Liver (tissue), 9 donors: Measurements from ENCODE around the gene STT3B. TPM values are rescaled to one million over a fixed set of nuclear protein-coding genes. Genes with fewer than 3 reads are reported as not detected.

Experiments
- DNase-seq: peaks from one replicate; pipeline ENCODE4 v3.0.0-alpha.2; 2017; ENCODE audit warnings: low spot score
- H3K27ac ChIP-seq, 2 donors: one replicate each; pipeline ENCODE4 v1.7.0; 2013; ENCODE audit warnings: inconsistent platforms in 2 of 2, low read length in 2 of 2, control low read depth in 1 of 2, low read depth in 1 of 2, mild to moderate bottlenecking in 1 of 2
- H3K27me3 ChIP-seq, 4 donors: one replicate each; pipeline versions ENCODE4 v1.6.1 to v1.7.0; 2013; ENCODE audit warnings: low read length in 3 of 4, inconsistent platforms in 1 of 4, mild to moderate bottlenecking in 1 of 4, moderate library complexity in 1 of 4; ENCODE audit not compliant: control insufficient read depth in 4 of 4, insufficient read depth in 4 of 4
- H3K36me3 ChIP-seq, 4 donors: one replicate each; pipeline versions ENCODE4 v1.6.1 to v1.7.0; 2013; ENCODE audit warnings: low read length in 3 of 4, mild to moderate bottlenecking in 3 of 4, low read depth in 1 of 4, moderate library complexity in 1 of 4; ENCODE audit not compliant: control insufficient read depth in 4 of 4, insufficient read depth in 3 of 4
- H3K4me1 ChIP-seq, 4 donors: one replicate each; pipeline versions ENCODE4 v1.6.1 to v1.7.0; 2013; ENCODE audit warnings: low read length in 3 of 4, mild to moderate bottlenecking in 3 of 4, moderate library complexity in 1 of 4; ENCODE audit not compliant: control insufficient read depth in 4 of 4, insufficient read depth in 4 of 4
- H3K4me3 ChIP-seq, 3 donors: one replicate each; pipeline versions ENCODE4 v1.6.1 to v1.7.0; 2013; ENCODE audit warnings: low read length in 3 of 3, control low read depth in 1 of 3, low read depth in 1 of 3, mild to moderate bottlenecking in 1 of 3
- H3K9ac ChIP-seq, 2 donors: one replicate each; pipeline ENCODE4 v1.7.0; 2013; ENCODE audit warnings: low read length in 2 of 2, mild to moderate bottlenecking in 2 of 2, moderate library complexity in 2 of 2, control low read depth in 1 of 2, low read depth in 1 of 2
- H3K9me3 ChIP-seq, 4 donors: one replicate each; pipeline versions ENCODE4 v1.6.1 to v1.7.0; 2013; ENCODE audit warnings: low read length in 3 of 4; ENCODE audit not compliant: control insufficient read depth in 4 of 4
- ATF3 ChIP-seq: IDR thresholded peaks from 2 replicates; pipeline ENCODE4 v1.6.1; 2016; ENCODE audit warnings: antibody characterized with exemption
- CTCF ChIP-seq: fragments of 150-350 bp; IDR thresholded peaks from 2 replicates; pipeline ENCODE4 v1.5.1; 2017; ENCODE audit warnings: improper control_type of control experiment, low read depth, low read length; ENCODE audit not compliant: missing input control
- EGR1 ChIP-seq, 2 donors: IDR thresholded peaks; 2 replicates each; pipeline ENCODE4 v1.6.1; 2016 to 2018; ENCODE audit warnings: antibody characterized with exemption in 2 of 2, low read depth in 2 of 2
- FOXA1 ChIP-seq: IDR thresholded peaks from 2 replicates; pipeline ENCODE4 v1.6.1; 2016; ENCODE audit warnings: antibody characterized with exemption
- FOXA2 ChIP-seq: IDR thresholded peaks from 2 replicates; pipeline ENCODE4 v1.6.1; 2016; ENCODE audit warnings: antibody characterized with exemption
- GABPA ChIP-seq, 2 donors: IDR thresholded peaks in 1 of 2; conservative IDR thresholded peaks in 1 of 2; 2 replicates each; pipeline ENCODE4 v1.6.1; 2016; ENCODE audit warnings: antibody characterized with exemption in 2 of 2, mild to moderate bottlenecking in 1 of 2, moderate library complexity in 1 of 2
- HNF4A ChIP-seq, 2 donors: conservative IDR thresholded peaks; 2 replicates each; pipeline ENCODE4 v1.6.1; 2016; ENCODE audit warnings: antibody characterized with exemption in 2 of 2, mild to moderate bottlenecking in 2 of 2
- HNF4G ChIP-seq: IDR thresholded peaks from 2 replicates; pipeline ENCODE4 v1.6.1; 2016; ENCODE audit warnings: antibody characterized with exemption
- JUND ChIP-seq, 2 donors: IDR thresholded peaks; 2 replicates each; pipeline ENCODE4 v1.6.1; 2016; ENCODE audit warnings: antibody characterized with exemption in 2 of 2
- MAX ChIP-seq: IDR thresholded peaks from 2 replicates; pipeline ENCODE4 v1.6.1; 2016; ENCODE audit warnings: antibody characterized with exemption
- NR2F2 ChIP-seq: IDR thresholded peaks from 2 replicates; pipeline ENCODE4 v1.6.1; 2016; ENCODE audit warnings: antibody characterized with exemption
- RAD21 ChIP-seq, 2 donors: IDR thresholded peaks; 2 replicates each; pipeline ENCODE4 v1.6.1; 2016; ENCODE audit warnings: antibody characterized with exemption in 2 of 2, mild to moderate bottlenecking in 2 of 2
- REST ChIP-seq: IDR thresholded peaks from 2 replicates; pipeline ENCODE4 v1.6.1; 2016; ENCODE audit warnings: antibody characterized with exemption, mild to moderate bottlenecking
- RXRA ChIP-seq, 2 donors: IDR thresholded peaks; 2 replicates each; pipeline ENCODE4 v1.6.1; 2017 to 2018; ENCODE audit warnings: antibody characterized with exemption in 2 of 2, mild to moderate bottlenecking in 1 of 2
- SP1 ChIP-seq: IDR thresholded peaks from 2 replicates; pipeline ENCODE4 v1.6.1; 2018; ENCODE audit warnings: antibody characterized with exemption, mild to moderate bottlenecking
- TAF1 ChIP-seq: conservative IDR thresholded peaks from 2 replicates; pipeline ENCODE4 v1.6.1; 2016; ENCODE audit warnings: antibody characterized with exemption, mild to moderate bottlenecking
- YY1 ChIP-seq: IDR thresholded peaks from 2 replicates; pipeline ENCODE4 v1.6.1; 2016; ENCODE audit warnings: antibody characterized with exemption, mild to moderate bottlenecking
- ZBTB33 ChIP-seq: IDR thresholded peaks from 2 replicates; pipeline ENCODE4 v1.6.1; 2016; ENCODE audit warnings: antibody characterized with exemption
- WGBS: extraction: QIAGEN DNeasy Blood & Tissue Kit; methylation state at CpG from one replicate; pipeline ENCODE4 v1.1.7; 2013; 5-methylcytosine and 5-hydroxymethylcytosine counted together
- polyA plus RNA-seq, 2 donors: library from polyadenylated mRNA; stranded (reverse) in 1 of 2; unstranded in 1 of 2; fragments of 200-250 nt in 1 of 2; fragments of >200 nt in 1 of 2; fragmentation: Nextera tagmentation in 1 of 2; extraction: Ambion mirVana in 1 of 2; gene quantifications; one replicate each; pipeline versions ENCODE4 v1.2.1 to v1.2.3, GENCODE V29; 2013 to 2015
- total RNA-seq, 2 donors: library from RNA; depleted of rRNA; stranded (reverse); fragments of >200 nt; gene quantifications; one replicate each; pipeline ENCODE4 v1.2.3, GENCODE V29; 2014
- donor health status: healthy.
- donor health status: healthy.
- donor health status: healthy.
- donor health status: healthy.
- donor health status: healthy.

STT3B gene
- total and polyA plus RNA-seq, 4 donors: 23.9 to 128 (median 85.5) TPM

GRCh38 chr3:31531992-31532586, 636 bp upstream of the STT3B start:
- Histone ChIP-seq H3K4me3 (peak overlapping the region; percentile 79 to 95 (median 84)), H3K36me3 (no peaks in the 10 kb centered on the region), H3K27me3 (no peaks in the 10 kb centered on the region), H3K4me1 (peaks cover 3 to 24% (median 18%) of the 10 kb centered on the region in 4 donors), H3K9ac (peak overlapping the region; percentile 64 to 98), H3K27ac (peak overlapping the region; percentile 98 to 99), H3K9me3 (no peaks in the 10 kb centered on the region)
- under 1% methylated on average over 73 of the region's 73 CpGs for WGBS
- TF ChIP-seq FOXA2 (no peak), ZBTB33 (peak; percentile 36), GABPA (IDR thresholded peaks at IDR 0.05 in 1 of 2, conservative IDR thresholded peaks at IDR 0.05 in 1 of 2) (peak in 1 of 2 donors; percentile 55), JUND (IDR thresholded peaks at IDR 0.05) (peak; percentile 3), NR2F2 (peak; percentile 83), EGR1 (IDR thresholded peaks at IDR 0.05; ENCODE audit: low read depth in 2 of 2) (peak in 1 of 2 donors; percentile 14), TAF1 (peak; percentile 86), HNF4A (conservative IDR thresholded peaks at IDR 0.05) (peak in 1 of 2 donors; percentile 3), FOXA1 (no peak), RXRA (IDR thresholded peaks at IDR 0.05) (peak; percentile 72 to 76), RAD21 (IDR thresholded peaks at IDR 0.05) (no peak), HNF4G (no peak), YY1 (peak; percentile 67), ATF3 (no peak), REST (peak; percentile 73), CTCF (no peak), MAX (peak; percentile 45), SP1 (peak; percentile 96)
- peak; percentile 98 for DNase-seq
